Liver (tissue), 9 donors: ENCODE results near the gene DLEC1. TPM values are rescaled to one million over a fixed set of nuclear protein-coding genes. Genes with fewer than 3 reads are reported as not detected.

ENCODE experiments used
- DNase-seq: peaks from one replicate; pipeline ENCODE4 v3.0.0-alpha.2; 2017; ENCODE audit warnings: low spot score
- H3K27ac ChIP-seq, 2 donors: one replicate each; pipeline ENCODE4 v1.7.0; 2013; ENCODE audit warnings: inconsistent platforms in 2 of 2, low read length in 2 of 2, control low read depth in 1 of 2, low read depth in 1 of 2, mild to moderate bottlenecking in 1 of 2
- H3K27me3 ChIP-seq, 4 donors: one replicate each; pipeline versions ENCODE4 v1.6.1 to v1.7.0; 2013; ENCODE audit warnings: low read length in 3 of 4, inconsistent platforms in 1 of 4, mild to moderate bottlenecking in 1 of 4, moderate library complexity in 1 of 4; ENCODE audit not compliant: control insufficient read depth in 4 of 4, insufficient read depth in 4 of 4
- H3K36me3 ChIP-seq, 4 donors: one replicate each; pipeline versions ENCODE4 v1.6.1 to v1.7.0; 2013; ENCODE audit warnings: low read length in 3 of 4, mild to moderate bottlenecking in 3 of 4, low read depth in 1 of 4, moderate library complexity in 1 of 4; ENCODE audit not compliant: control insufficient read depth in 4 of 4, insufficient read depth in 3 of 4
- H3K4me1 ChIP-seq, 4 donors: one replicate each; pipeline versions ENCODE4 v1.6.1 to v1.7.0; 2013; ENCODE audit warnings: low read length in 3 of 4, mild to moderate bottlenecking in 3 of 4, moderate library complexity in 1 of 4; ENCODE audit not compliant: control insufficient read depth in 4 of 4, insufficient read depth in 4 of 4
- H3K4me3 ChIP-seq, 3 donors: one replicate each; pipeline versions ENCODE4 v1.6.1 to v1.7.0; 2013; ENCODE audit warnings: low read length in 3 of 3, control low read depth in 1 of 3, low read depth in 1 of 3, mild to moderate bottlenecking in 1 of 3
- H3K9ac ChIP-seq, 2 donors: one replicate each; pipeline ENCODE4 v1.7.0; 2013; ENCODE audit warnings: low read length in 2 of 2, mild to moderate bottlenecking in 2 of 2, moderate library complexity in 2 of 2, control low read depth in 1 of 2, low read depth in 1 of 2
- H3K9me3 ChIP-seq, 4 donors: one replicate each; pipeline versions ENCODE4 v1.6.1 to v1.7.0; 2013; ENCODE audit warnings: low read length in 3 of 4; ENCODE audit not compliant: control insufficient read depth in 4 of 4
- EGR1 ChIP-seq, 2 donors: IDR thresholded peaks; 2 replicates each; pipeline ENCODE4 v1.6.1; 2016 to 2018; ENCODE audit warnings: antibody characterized with exemption in 2 of 2, low read depth in 2 of 2
- FOXA2 ChIP-seq: IDR thresholded peaks from 2 replicates; pipeline ENCODE4 v1.6.1; 2016; ENCODE audit warnings: antibody characterized with exemption
- GABPA ChIP-seq, 2 donors: IDR thresholded peaks in 1 of 2; conservative IDR thresholded peaks in 1 of 2; 2 replicates each; pipeline ENCODE4 v1.6.1; 2016; ENCODE audit warnings: antibody characterized with exemption in 2 of 2, mild to moderate bottlenecking in 1 of 2, moderate library complexity in 1 of 2
- HNF4A ChIP-seq, 2 donors: conservative IDR thresholded peaks; 2 replicates each; pipeline ENCODE4 v1.6.1; 2016; ENCODE audit warnings: antibody characterized with exemption in 2 of 2, mild to moderate bottlenecking in 2 of 2
- JUND ChIP-seq, 2 donors: IDR thresholded peaks; 2 replicates each; pipeline ENCODE4 v1.6.1; 2016; ENCODE audit warnings: antibody characterized with exemption in 2 of 2
- NR2F2 ChIP-seq: IDR thresholded peaks from 2 replicates; pipeline ENCODE4 v1.6.1; 2016; ENCODE audit warnings: antibody characterized with exemption
- RXRA ChIP-seq, 2 donors: IDR thresholded peaks; 2 replicates each; pipeline ENCODE4 v1.6.1; 2017 to 2018; ENCODE audit warnings: antibody characterized with exemption in 2 of 2, mild to moderate bottlenecking in 1 of 2
- SP1 ChIP-seq: IDR thresholded peaks from 2 replicates; pipeline ENCODE4 v1.6.1; 2018; ENCODE audit warnings: antibody characterized with exemption, mild to moderate bottlenecking
- TAF1 ChIP-seq: conservative IDR thresholded peaks from 2 replicates; pipeline ENCODE4 v1.6.1; 2016; ENCODE audit warnings: antibody characterized with exemption, mild to moderate bottlenecking
- YY1 ChIP-seq: IDR thresholded peaks from 2 replicates; pipeline ENCODE4 v1.6.1; 2016; ENCODE audit warnings: antibody characterized with exemption, mild to moderate bottlenecking
- WGBS: extraction: QIAGEN DNeasy Blood & Tissue Kit; methylation state at CpG from one replicate; pipeline ENCODE4 v1.1.7; 2013; 5-methylcytosine and 5-hydroxymethylcytosine counted together
- polyA plus RNA-seq, 2 donors: library from polyadenylated mRNA; stranded (reverse) in 1 of 2; unstranded in 1 of 2; fragments of 200-250 nt in 1 of 2; fragments of >200 nt in 1 of 2; fragmentation: Nextera tagmentation in 1 of 2; extraction: Ambion mirVana in 1 of 2; gene quantifications; one replicate each; pipeline versions ENCODE4 v1.2.1 to v1.2.3, GENCODE V29; 2013 to 2015
- total RNA-seq, 2 donors: library from RNA; depleted of rRNA; stranded (reverse); fragments of >200 nt; gene quantifications; one replicate each; pipeline ENCODE4 v1.2.3, GENCODE V29; 2014
- TF ChIP-seq, protein P1 (sequence below): fragments of 150-350 bp; IDR thresholded peaks from 2 replicates; pipeline ENCODE4 v1.5.1; 2017; ENCODE audit warnings: improper control_type of control experiment, low read depth, low read length; ENCODE audit not compliant: missing input control
- TF ChIP-seq, protein P2 (sequence below): IDR thresholded peaks from 2 replicates; pipeline ENCODE4 v1.6.1; 2016; ENCODE audit warnings: antibody characterized with exemption
- TF ChIP-seq, protein P3 (sequence below): IDR thresholded peaks from 2 replicates; pipeline ENCODE4 v1.6.1; 2016; ENCODE audit warnings: antibody characterized with exemption
- TF ChIP-seq, protein P4 (sequence below): IDR thresholded peaks from 2 replicates; pipeline ENCODE4 v1.6.1; 2016; ENCODE audit warnings: antibody characterized with exemption, mild to moderate bottlenecking
- TF ChIP-seq, protein P5 (sequence below): IDR thresholded peaks from 2 replicates; pipeline ENCODE4 v1.6.1; 2016; ENCODE audit warnings: antibody characterized with exemption
- donor health status: healthy.
- donor health status: healthy.
- donor health status: healthy.
- donor health status: healthy.
- donor health status: healthy.

The DLEC1 gene
- total and polyA plus RNA-seq, 4 donors: 0.09 to 0.63 (median 0.30) TPM

DNA sequence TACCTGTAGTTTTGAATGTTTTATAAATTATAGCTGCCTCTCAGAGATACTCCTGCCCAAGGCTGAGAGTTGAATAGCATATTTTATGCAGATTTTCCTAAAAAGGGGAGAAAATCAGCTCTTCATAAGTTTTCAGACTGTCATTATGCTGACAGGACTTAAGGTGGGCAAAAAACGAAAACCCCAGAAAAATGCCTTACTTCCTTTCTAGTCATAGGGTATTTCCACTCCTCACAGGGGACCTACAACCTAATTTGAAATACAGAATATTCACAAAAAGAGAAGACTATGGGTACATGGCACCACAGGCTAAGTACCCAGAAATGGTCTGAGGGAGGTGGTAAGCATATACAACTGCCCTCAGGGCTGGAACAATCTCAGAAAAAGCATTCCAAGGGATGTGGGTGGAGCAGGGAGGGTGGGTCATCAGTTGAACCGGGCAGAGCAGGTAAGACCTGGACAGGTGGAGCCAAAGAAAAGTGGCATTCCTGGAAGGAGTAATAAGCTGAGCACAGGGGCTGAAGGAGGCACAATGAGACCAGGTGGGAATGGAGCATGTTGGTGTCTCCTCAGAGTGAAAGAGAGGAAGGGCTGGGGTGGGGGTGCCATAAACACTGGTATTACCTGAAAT lies 115.7 kb downstream of the DLEC1 start:
- Histone ChIP-seq H3K4me1 (no peaks in the 10 kb centered on the region), H3K36me3 (no peaks in the 10 kb centered on the region), H3K4me3 (no peak overlapping the region), H3K9ac (no peak overlapping the region), H3K9me3 (no peaks in the 10 kb centered on the region), H3K27me3 (no peaks in the 10 kb centered on the region), H3K27ac (no peak overlapping the region)
- DNase-seq: no peak
- TF ChIP-seq, protein P1, sequence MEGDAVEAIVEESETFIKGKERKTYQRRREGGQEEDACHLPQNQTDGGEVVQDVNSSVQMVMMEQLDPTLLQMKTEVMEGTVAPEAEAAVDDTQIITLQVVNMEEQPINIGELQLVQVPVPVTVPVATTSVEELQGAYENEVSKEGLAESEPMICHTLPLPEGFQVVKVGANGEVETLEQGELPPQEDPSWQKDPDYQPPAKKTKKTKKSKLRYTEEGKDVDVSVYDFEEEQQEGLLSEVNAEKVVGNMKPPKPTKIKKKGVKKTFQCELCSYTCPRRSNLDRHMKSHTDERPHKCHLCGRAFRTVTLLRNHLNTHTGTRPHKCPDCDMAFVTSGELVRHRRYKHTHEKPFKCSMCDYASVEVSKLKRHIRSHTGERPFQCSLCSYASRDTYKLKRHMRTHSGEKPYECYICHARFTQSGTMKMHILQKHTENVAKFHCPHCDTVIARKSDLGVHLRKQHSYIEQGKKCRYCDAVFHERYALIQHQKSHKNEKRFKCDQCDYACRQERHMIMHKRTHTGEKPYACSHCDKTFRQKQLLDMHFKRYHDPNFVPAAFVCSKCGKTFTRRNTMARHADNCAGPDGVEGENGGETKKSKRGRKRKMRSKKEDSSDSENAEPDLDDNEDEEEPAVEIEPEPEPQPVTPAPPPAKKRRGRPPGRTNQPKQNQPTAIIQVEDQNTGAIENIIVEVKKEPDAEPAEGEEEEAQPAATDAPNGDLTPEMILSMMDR: no peak
- no peak for TF ChIP-seq EGR1 (IDR thresholded peaks at IDR 0.05; ENCODE audit: low read depth in 2 of 2)
- 86% methylated on average over 2 of the region's 2 CpGs for WGBS

DNA sequence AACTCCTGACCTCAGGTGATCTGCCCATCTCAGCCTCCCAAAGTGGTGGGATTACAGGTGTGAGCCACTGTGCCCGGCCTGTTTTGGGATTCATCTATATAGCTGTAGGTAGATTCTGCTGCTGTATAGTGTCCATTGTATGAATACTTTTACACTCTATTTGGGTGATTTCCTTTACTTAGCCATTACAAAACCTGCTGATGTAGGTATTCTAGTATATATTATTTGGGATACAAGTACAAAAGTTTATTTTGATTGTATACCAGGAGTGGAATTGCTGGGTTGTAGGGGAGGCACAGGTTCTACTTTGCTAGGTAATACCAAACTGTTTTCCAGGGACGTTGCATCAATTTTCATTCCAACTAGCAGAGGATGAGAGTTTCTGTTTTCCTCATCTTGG lies 116.8 kb downstream of the DLEC1 start:
- H3K27ac ChIP-seq: no peak overlapping the region
- TF ChIP-seq JUND (IDR thresholded peaks at IDR 0.05): no peak
- TF ChIP-seq HNF4A (conservative IDR thresholded peaks at IDR 0.05): no peak
- TF ChIP-seq NR2F2: no peak
- TF ChIP-seq, protein P2, sequence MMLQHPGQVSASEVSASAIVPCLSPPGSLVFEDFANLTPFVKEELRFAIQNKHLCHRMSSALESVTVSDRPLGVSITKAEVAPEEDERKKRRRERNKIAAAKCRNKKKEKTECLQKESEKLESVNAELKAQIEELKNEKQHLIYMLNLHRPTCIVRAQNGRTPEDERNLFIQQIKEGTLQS: no peak
- no peak for TF ChIP-seq RXRA (IDR thresholded peaks at IDR 0.05)
- TF ChIP-seq YY1: no peak
- no peak for TF ChIP-seq TAF1
- TF ChIP-seq FOXA2: no peak
- no peak for TF ChIP-seq SP1
- TF ChIP-seq, protein P3, sequence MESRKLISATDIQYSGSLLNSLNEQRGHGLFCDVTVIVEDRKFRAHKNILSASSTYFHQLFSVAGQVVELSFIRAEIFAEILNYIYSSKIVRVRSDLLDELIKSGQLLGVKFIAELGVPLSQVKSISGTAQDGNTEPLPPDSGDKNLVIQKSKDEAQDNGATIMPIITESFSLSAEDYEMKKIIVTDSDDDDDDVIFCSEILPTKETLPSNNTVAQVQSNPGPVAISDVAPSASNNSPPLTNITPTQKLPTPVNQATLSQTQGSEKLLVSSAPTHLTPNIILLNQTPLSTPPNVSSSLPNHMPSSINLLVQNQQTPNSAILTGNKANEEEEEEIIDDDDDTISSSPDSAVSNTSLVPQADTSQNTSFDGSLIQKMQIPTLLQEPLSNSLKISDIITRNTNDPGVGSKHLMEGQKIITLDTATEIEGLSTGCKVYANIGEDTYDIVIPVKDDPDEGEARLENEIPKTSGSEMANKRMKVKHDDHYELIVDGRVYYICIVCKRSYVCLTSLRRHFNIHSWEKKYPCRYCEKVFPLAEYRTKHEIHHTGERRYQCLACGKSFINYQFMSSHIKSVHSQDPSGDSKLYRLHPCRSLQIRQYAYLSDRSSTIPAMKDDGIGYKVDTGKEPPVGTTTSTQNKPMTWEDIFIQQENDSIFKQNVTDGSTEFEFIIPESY: no peak
- TF ChIP-seq EGR1 (IDR thresholded peaks at IDR 0.05; ENCODE audit: low read depth in 2 of 2): no peak
- H3K27me3 ChIP-seq: no peaks in the 10 kb centered on the region
- H3K9me3 ChIP-seq: no peaks in the 10 kb centered on the region
- no peaks in the 10 kb centered on the region for H3K36me3 ChIP-seq
- H3K9ac ChIP-seq: no peak overlapping the region
- no peak for DNase-seq
- 96% methylated on average over 2 of the region's 2 CpGs for WGBS
- no peaks in the 10 kb centered on the region for H3K4me1 ChIP-seq
- no peak overlapping the region for H3K4me3 ChIP-seq

DNA sequence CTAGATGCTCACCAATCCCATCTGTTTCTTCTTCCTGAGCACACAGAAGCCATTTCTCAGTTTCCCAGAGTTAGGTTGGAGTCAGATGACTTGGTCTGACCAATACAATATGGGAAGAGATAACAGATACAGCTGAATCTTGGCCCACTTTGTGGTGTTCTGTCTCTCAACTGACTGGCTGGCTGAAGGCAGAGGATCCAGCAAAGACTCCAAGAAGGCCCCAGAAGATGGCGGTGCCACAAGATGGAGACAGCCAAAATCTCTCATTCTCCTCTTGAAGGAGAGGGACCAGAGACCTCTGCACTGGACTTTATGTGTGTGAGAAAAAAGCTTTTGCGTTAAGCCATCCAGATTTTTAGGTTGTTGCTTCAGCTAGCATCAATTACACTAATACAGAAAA lies 118.1 kb downstream of the DLEC1 start:
- TF ChIP-seq JUND (IDR thresholded peaks at IDR 0.05) (no peak), GABPA (IDR thresholded peaks at IDR 0.05 in 1 of 2, conservative IDR thresholded peaks at IDR 0.05 in 1 of 2) (no peak), FOXA2 (no peak), NR2F2 (no peak), RXRA (IDR thresholded peaks at IDR 0.05) (no peak)
- TF ChIP-seq, protein P4, sequence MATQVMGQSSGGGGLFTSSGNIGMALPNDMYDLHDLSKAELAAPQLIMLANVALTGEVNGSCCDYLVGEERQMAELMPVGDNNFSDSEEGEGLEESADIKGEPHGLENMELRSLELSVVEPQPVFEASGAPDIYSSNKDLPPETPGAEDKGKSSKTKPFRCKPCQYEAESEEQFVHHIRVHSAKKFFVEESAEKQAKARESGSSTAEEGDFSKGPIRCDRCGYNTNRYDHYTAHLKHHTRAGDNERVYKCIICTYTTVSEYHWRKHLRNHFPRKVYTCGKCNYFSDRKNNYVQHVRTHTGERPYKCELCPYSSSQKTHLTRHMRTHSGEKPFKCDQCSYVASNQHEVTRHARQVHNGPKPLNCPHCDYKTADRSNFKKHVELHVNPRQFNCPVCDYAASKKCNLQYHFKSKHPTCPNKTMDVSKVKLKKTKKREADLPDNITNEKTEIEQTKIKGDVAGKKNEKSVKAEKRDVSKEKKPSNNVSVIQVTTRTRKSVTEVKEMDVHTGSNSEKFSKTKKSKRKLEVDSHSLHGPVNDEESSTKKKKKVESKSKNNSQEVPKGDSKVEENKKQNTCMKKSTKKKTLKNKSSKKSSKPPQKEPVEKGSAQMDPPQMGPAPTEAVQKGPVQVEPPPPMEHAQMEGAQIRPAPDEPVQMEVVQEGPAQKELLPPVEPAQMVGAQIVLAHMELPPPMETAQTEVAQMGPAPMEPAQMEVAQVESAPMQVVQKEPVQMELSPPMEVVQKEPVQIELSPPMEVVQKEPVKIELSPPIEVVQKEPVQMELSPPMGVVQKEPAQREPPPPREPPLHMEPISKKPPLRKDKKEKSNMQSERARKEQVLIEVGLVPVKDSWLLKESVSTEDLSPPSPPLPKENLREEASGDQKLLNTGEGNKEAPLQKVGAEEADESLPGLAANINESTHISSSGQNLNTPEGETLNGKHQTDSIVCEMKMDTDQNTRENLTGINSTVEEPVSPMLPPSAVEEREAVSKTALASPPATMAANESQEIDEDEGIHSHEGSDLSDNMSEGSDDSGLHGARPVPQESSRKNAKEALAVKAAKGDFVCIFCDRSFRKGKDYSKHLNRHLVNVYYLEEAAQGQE: no peak
- TF ChIP-seq, protein P5, sequence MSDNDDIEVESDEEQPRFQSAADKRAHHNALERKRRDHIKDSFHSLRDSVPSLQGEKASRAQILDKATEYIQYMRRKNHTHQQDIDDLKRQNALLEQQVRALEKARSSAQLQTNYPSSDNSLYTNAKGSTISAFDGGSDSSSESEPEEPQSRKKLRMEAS: no peak
- TF ChIP-seq, protein P3: no peak
- DNase-seq: no peak
- Histone ChIP-seq H3K27me3 (no peaks in the 10 kb centered on the region), H3K36me3 (no peaks in the 10 kb centered on the region), H3K27ac (no peak overlapping the region), H3K9me3 (no peaks in the 10 kb centered on the region), H3K9ac (no peak overlapping the region), H3K4me1 (no peaks in the 10 kb centered on the region), H3K4me3 (no peak overlapping the region)
- WGBS: 97% methylated on average over 2 of the region's 2 CpGs
